ENCODE results near the gene PDSS2. TPM values are rescaled to one million over a fixed set of nuclear protein-coding genes. Genes with fewer than 3 reads are reported as not detected.
A peak's percentile ranks its signal among the peaks of the same experiment; 100 is the strongest.

PDSS2 gene
- total and polyA plus RNA-seq, 9 of the 15 experiments (the other 6 are each of a cell fraction or from before 2014, with no cell fraction given): 5.8 to 21.1 (median 12.0) TPM

DNA sequence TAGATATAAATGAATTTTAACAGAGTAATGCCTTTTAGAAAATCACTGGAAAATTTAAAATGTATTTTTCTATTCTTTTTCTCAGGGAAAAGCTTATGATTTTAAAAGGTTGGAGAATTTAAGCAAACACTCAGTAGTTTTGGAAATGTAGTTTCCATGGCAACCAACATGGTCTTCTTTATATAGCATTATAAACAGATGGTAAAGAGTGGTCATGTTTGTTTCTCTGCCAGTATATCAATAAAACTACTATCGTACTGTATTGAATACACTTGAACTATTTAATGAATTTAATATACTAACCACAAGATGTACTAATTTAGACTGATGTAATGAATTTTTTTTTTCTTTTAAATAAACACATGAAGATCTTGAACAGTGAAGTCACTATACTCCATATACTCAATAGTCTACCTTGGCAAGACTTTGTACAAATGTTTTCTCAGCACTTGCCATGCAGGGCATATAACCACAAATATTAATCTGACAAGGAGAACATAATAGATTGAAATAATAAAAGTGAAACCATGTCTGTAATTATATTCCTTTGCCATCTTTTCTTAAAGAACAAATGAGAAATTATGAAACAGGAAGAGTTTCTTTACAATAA, 105.5 kb downstream of the PDSS2 start:
- H3K9me3 ChIP-seq (replicated peaks; ENCODE audit: control insufficient read depth, insufficient read depth, low read depth, low read length): no peaks in the 10 kb centered on the region
- FAIRE-seq (no peak), DNase-seq (ENCODE audit: extremely low read depth in 1 of 4, low spot score in 3 of 4) (no peak), ATAC-seq (no peak)
- no peak overlapping the region for H3K9ac ChIP-seq (ENCODE audit: insufficient read depth in 1 of 2, low read depth in 2 of 2, low read length in 2 of 2)
- no peaks in the 10 kb centered on the region for H3K36me3 ChIP-seq (ENCODE audit: control insufficient read depth, insufficient read depth, low read length)
- no peaks in the 10 kb centered on the region for H3K27me3 ChIP-seq (ENCODE audit: control insufficient read depth in 2 of 2, insufficient read depth in 2 of 2, low read length in 2 of 2)
- ChIA-PET CTCF (ENCODE audit: low intra/inter-chr PET ratio) (no interaction called here), POLR2A (interaction anchor here (1.4 kb wide), 1 partner anchor 8 kb away, joined by 4 read pairs; no protein-coding TSS in a partner anchor)
- H3K4me2 ChIP-seq (ENCODE audit: insufficient read depth, low read length): no peak overlapping the region
- no peaks in the 10 kb centered on the region for H3K9me1 ChIP-seq (ENCODE audit: control insufficient read depth, insufficient read depth, low read length)
- no peak overlapping the region for H2AFZ ChIP-seq (ENCODE audit: low read depth, low read length)
- no TSS peak for BruUV-seq (replicated peaks)
- H3K4me3 ChIP-seq: no peak overlapping the region
- H3K4me1 ChIP-seq (replicated peaks in 1 of 2; ENCODE audit: control insufficient read depth in 2 of 2, insufficient read depth in 2 of 2, low read length in 2 of 2): no peaks in the 10 kb centered on the region
- H4K20me1 ChIP-seq (replicated peaks; ENCODE audit: control insufficient read depth, insufficient read depth, low read length): no peaks in the 10 kb centered on the region
- in situ Hi-C loops (cut with MboI) (no loop called here), intact Hi-C loops (cut with micrococcal nuclease) (no loop called here)
- TF ChIP-seq CBFA2T2 (conservative IDR thresholded peaks at IDR 0.05) (no peak), HMG20A (CRISPR knock-in tag; conservative IDR thresholded peaks at IDR 0.05) (no peak), ESRRA (IDR thresholded peaks at IDR 0.05; ENCODE audit: borderline replicate concordance, low read depth) (no peak), RFX1 (IDR thresholded peaks at IDR 0.05) (peak; percentile 80), CBX5 (IDR thresholded peaks at IDR 0.05; ENCODE audit: borderline replicate concordance, low read depth) (no peak)
- 68% methylated on average over 1 of the region's 1 CpG for WGBS (ENCODE audit: insufficient coverage, low coverage, missing lambda C conversion rate)
- H3K79me2 ChIP-seq (ENCODE audit: control insufficient read depth, insufficient read depth, low read length): no peaks in the 10 kb centered on the region
- no peak overlapping the region for H3K27ac ChIP-seq (ENCODE audit: extremely low read depth, low read depth, low read length)

DNA sequence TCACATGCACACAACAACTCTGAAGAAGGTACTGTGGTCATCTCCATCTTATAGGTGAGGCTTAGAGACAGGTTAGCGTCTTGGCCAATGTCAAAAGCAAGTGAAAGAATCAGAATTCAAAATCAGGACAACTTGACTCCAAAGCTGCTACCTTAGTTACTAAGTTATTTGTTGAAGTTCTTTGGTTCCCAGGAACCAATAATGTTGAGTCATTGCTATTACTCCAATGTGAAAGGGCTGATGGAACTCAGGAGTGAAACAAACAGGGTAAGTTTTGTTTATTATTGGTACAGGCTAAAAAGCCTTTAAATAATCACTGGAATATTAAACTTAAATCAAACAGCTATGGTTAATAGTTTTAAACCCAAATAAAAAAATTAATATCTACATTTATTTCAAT, 111.1 kb downstream of the PDSS2 start:
- CTCF ChIA-PET (ENCODE audit: low intra/inter-chr PET ratio): no interaction called here
- intact Hi-C loops (cut with micrococcal nuclease) (no loop called here), in situ Hi-C loops (cut with MboI) (no loop called here)
- POLR2A ChIA-PET: interaction anchor here (0.9 to 1.4 kb wide), 2 partner anchors 10 to 13 kb away, joined by 3 to 5 read pairs; no protein-coding TSS in a partner anchor
- Histone ChIP-seq H2AFZ (ENCODE audit: low read depth, low read length) (no peak overlapping the region), H3K4me3 (no peak overlapping the region), H3K27ac (ENCODE audit: extremely low read depth, low read depth, low read length) (no peak overlapping the region), H3K36me3 (ENCODE audit: control insufficient read depth, insufficient read depth, low read length) (no peaks in the 10 kb centered on the region), H3K4me1 (replicated peaks in 1 of 2; ENCODE audit: control insufficient read depth in 2 of 2, insufficient read depth in 2 of 2, low read length in 2 of 2) (no peaks in the 10 kb centered on the region; a peak in 1 of 5 replicates), H3K9me1 (ENCODE audit: control insufficient read depth, insufficient read depth, low read length) (no peaks in the 10 kb centered on the region), H3K9me3 (replicated peaks; ENCODE audit: control insufficient read depth, insufficient read depth, low read depth, low read length) (no peaks in the 10 kb centered on the region), H4K20me1 (replicated peaks; ENCODE audit: control insufficient read depth, insufficient read depth, low read length) (no peaks in the 10 kb centered on the region), H3K79me2 (ENCODE audit: control insufficient read depth, insufficient read depth, low read length) (no peaks in the 10 kb centered on the region), H3K4me2 (ENCODE audit: insufficient read depth, low read length) (no peak overlapping the region), H3K27me3 (ENCODE audit: control insufficient read depth in 2 of 2, insufficient read depth in 2 of 2, low read length in 2 of 2) (no peaks in the 10 kb centered on the region), H3K9ac (ENCODE audit: insufficient read depth in 1 of 2, low read depth in 2 of 2, low read length in 2 of 2) (no peak overlapping the region)
- DNase-seq (ENCODE audit: extremely low read depth in 1 of 4, low spot score in 3 of 4) (no peak), FAIRE-seq (no peak), ATAC-seq (no peak)
- BruUV-seq (replicated peaks): no TSS peak
- WGBS (ENCODE audit: insufficient coverage, low coverage, missing lambda C conversion rate): 90% methylated on average over 1 of the region's 1 CpG
- TF ChIP-seq SMARCC2 (IDR thresholded peaks at IDR 0.05; ENCODE audit: low read depth): no peak
- TF ChIP-seq MAFG (tag; conservative IDR thresholded peaks at IDR 0.05): peak; percentile 34
- TF ChIP-seq NFE2 (IDR thresholded peaks at IDR 0.05; ENCODE audit: low read depth): peak; percentile 44
- peak; percentile 33; the same call in 1 of the 2 replicates for TF ChIP-seq NFE2L1 (tag; IDR thresholded peaks at IDR 0.05; ENCODE audit: borderline replicate concordance, low read depth)
- no peak for TF ChIP-seq HNRNPL (IDR thresholded peaks at IDR 0.05; ENCODE audit: low read depth, low read length)
